Stimulated activated CD8-positive, alpha-beta memory T cell treated with anti-CD3 and anti-CD28 coated beads, Interleukin-7, amount 100 ng/mL, for 48 hours (primary cell): ENCODE data around the gene SFN.
"Not testable (repeated sequence)": the region's sequence is repeated elsewhere in the genome, so short reads cannot be mapped to it uniquely, and the experiment has no call there.

Experiments used
- DNase-seq, 2 donors: peaks; one replicate each; pipeline ENCODE4 v3.0.0-alpha.2; 2020; ENCODE audit warnings: low read depth in 1 of 2; ENCODE audit errors: extremely low read depth in 1 of 2

SFN gene

DNA sequence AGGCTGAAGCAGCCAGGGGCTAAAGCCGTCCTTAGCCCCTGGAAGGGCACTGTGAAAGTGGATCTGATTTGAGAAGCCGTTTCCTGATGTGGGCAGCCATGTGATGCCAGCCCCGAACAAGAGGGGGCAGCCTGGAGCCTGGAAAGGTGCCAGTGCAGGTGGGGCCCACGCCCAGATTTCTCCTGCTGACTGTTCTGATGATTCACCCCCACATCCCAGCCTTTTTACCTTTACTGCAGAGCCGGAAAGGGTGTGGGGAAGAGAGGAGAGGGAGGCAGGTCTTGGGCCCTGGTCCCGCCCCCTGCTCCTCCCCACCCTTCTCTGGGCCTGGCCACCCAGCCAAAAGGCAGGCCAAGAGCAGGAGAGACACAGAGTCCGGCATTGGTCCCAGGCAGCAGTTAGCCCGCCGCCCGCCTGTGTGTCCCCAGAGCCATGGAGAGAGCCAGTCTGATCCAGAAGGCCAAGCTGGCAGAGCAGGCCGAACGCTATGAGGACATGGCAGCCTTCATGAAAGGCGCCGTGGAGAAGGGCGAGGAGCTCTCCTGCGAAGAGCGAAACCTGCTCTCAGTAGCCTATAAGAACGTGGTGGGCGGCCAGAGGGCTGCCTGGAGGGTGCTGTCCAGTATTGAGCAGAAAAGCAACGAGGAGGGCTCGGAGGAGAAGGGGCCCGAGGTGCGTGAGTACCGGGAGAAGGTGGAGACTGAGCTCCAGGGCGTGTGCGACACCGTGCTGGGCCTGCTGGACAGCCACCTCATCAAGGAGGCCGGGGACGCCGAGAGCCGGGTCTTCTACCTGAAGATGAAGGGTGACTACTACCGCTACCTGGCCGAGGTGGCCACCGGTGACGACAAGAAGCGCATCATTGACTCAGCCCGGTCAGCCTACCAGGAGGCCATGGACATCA is at the start of gene SFN:
SFN (plus strand) TSS at position 369 of the 904 bp plus-strand sequence; CDS start at position 433, 64 bp downstream.
- DNase-seq, result peak; percentile 31 to 53

GRCh38 chr1:26814377-26814776 is 48.6 kb upstream of the SFN start:
- DNase-seq, result no peak

- no peak for DNase-seq
These were observed 48.1 kb upstream of the SFN start for GRCh38 chr1:26814893-26815292.

GRCh38 chr1:26820784-26821269 is 42.1 kb upstream of the SFN start:
- DNase-seq, result no peak

GRCh38 chr1:26822737-26823395 is 40.1 kb upstream of the SFN start:
- no peak for DNase-seq

DNA sequence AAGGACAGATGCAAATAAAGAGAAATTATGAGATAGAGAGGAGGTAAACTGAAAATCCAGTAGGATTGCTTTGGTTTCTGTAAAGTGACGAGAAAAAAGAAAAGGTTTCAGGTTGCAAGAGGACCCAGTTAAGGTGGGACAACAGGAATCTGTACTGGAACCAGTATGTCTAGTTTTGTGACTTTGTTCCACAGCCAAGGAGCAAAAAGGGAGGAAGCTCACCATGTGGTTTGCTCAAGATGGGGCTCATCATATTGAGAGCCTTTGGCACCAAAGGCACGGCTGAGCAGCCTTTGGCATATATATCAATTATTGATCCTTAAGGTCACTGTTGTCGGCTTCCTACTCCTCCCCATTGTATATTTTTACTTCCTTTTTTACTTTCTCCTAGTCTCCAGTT is 38.2 kb upstream of the SFN start:
- no peak for DNase-seq

DNA sequence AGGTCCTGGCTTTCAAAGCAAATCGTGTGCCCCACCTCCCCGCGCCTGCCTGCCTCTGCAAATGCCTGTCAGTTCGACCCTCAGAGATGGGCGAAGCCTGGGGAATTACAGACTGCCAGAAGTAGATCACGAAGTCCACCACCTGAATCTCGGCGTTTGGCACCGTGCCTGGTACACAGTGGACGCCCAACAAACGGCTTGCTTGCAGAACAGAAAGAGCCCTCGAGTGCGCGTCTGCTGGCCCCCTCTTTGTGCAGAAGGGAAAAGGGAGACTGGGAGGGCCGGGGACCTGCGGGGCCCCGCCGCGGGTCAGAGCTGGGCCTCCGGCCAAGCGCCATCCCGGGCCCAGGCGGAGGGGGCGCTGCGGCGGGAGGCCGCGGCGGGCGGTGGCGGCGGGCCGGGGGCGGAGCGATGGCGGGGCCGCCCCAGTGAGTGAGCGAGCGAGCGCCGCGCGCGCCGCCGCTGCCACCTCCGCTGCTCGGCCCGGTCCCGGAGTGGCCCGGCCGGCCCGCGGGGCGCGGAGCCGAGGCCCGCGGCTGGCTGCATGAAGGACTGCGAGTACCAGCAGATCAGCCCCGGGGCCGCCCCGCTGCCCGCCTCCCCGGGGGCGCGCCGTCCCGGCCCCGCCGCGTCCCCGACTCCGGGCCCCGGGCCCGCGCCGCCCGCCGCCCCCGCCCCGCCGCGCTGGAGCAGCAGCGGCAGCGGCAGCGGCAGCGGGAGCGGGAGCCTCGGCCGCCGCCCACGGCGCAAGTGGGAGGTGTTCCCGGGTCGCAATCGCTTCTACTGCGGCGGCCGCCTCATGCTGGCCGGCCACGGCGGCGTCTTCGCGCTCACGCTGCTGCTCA is 36.5 kb upstream of the SFN start, which contains the start of gene ZDHHC18:
ZDHHC18 (plus strand) TSS at position 428 of the 845 bp plus-strand sequence; CDS start at position 545, 117 bp downstream.
- DNase-seq, result peak in 1 of 2 donors; percentile 47

DNA sequence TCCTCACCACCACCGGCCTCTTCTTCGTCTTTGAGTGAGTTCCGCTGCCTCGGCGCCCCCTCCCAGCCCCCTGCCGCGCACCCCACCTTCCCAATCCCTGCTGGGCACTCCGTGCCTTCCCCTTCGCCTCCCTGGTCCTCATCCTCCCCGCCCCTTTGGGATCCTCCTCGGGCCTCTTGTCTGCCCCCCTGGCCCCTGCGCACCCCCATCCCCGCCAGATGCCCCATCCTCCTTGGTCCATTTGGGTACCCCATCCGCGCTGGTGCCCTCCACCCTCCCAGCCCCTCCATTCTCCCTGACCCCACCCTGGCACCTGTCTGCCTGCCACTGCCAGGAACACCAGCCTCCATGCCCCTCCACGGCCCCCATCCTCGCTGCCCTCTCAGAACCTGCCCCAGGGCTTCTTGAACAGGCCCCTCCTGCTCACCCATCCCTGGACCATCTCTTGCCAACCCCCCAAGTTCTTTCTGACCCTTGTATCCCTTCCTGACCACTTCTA is 35.8 kb upstream of the SFN start:
- DNase-seq, result no peak

- no peak for DNase-seq
These were observed 35.3 kb upstream of the SFN start for GRCh38 chr1:26827663-26828062.

DNA sequence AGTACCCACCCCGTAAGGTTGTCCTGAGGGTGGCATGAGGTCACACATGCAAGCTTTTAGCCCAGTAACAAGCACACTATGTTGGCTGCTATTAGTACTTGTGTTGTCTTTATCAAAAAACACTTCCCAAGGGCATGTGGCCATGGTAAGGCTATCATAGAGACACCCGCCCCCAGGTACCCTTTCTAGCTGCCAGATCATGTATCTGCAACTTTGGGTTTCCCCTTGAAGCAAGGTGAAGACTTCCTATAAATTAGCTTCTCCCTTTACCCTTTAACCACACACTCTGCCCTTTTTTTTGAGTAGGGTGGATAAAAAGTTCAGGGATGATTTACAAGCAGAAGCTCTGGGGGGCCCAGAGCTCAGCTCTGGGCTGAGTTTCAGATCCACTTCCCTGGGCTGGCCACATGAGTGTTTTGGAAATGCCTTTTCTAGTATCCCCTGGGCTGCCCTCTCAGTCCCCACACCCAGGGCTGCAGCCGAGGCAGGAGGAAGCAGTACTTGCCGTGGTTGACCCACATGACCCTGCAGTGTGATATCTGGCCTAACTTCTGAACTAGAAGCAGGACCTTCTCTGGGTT is 34.4 kb upstream of the SFN start:
- DNase-seq, result no peak

GRCh38 chr1:26829184-26829911 is 33.6 kb upstream of the SFN start:
- no peak for DNase-seq

DNA sequence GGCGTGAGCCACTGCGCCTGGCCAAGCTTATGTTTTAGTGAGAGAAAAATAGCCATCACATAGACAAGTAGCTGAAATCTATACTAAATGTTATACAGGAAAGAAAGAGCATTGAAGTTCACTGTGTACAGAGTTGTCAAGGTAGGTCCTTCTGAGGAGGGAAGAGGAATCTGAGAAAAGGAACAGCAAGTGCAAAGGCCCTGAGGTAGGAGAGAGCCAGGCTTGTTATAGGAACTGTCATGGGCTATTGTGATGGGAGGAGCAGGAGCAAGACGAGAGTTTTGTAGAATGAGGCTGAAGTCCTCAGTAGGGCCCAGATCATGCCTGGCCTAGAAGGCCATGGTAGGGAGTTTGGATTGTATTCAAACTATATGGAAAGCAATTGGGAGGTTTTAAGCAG is 31.9 kb upstream of the SFN start:
- no peak for DNase-seq

- no peak for DNase-seq
These were observed 31.3 kb upstream of the SFN start for GRCh38 chr1:26831546-26832248.

DNA sequence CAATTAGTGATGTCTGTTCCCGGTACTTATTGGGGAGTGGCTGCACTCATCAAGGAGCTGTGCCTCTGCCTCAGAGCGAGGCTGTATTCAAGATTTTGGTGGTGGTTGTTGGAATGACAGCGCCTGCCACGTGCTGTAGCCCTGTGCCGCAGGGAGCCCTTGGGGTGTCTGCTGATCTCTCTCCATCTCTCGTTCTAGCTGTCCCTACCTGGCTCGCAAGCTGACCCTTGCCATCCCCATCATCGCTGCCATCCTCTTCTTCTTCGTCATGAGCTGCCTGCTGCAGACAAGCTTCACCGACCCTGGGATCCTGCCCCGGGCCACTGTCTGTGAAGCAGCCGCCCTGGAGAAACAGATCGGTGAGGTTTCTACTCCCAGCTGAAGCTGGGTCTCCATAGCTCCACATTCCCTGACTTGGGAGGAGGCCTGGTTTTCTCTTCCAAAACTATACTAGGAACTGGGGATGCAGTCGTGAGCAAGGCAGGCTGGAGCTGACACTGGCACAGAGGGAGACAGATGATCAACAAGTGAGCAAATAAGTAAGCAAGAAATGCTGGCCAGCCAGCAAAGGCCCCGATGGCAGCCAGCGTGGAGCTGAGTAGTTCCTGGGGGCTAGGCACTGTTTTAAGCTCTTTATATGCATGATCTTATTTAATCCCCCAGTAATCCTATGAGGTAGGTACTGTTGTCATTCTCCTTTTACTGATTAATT is 30.5 kb upstream of the SFN start:
- DNase-seq, result no peak

DNA sequence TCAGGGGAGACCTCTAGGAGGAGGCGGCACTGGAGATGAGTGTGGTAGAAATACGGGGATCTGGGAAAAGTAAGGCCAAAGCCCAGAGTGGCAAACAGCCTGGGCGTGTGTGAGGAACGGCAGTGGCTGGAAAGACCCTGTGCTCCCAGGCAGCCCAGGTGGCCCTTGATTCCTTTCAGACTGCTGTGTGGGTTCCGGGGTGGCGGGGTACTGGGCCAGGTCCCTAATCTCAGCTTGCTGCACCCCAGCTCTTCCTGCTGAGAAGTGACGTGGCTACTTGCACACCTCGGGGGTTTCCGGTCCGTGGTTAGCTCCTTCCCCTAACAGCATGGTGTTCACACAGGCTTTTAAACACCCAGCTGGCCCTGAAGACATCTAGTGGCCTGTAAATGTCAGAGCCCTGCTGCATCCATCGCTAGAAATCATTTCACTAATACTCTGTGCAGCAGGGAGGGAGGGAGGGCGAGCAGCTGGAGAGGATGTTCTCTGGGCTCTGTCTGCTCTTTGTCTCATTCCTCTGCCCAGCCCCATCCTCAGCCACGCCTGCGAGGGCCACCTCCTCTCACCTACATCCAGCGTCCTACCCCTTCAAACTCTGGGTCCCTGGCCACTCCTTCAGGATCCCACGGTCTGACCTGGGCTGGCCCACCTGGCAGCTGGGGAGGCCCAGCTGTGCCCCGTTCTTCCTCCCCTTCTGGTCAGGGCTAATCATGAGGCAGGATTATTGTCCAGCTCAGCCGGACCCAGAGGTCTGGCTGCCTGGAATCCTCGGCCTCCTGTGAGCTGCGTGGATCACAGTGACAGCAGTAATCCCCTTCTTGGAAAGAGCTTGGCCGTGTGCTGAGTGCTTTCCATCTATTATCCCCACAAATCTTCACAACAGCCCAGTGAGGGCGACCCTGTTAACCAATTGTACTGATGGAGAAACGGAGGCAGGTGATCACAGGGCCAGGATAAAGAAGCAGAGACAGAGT is 29.2 kb upstream of the SFN start:
- peak; percentile 62 to 86 for DNase-seq

- not testable (repeated sequence) for DNase-seq
These were observed 25.3 kb upstream of the SFN start for GRCh38 chr1:26837665-26838064.
